Testis (tissue), 2 donors: ENCODE data around the gene FXYD7.

Experiments used
- CTCF ChIP-seq, 3 experiments: fragments of 450-650 bp in 2 of 3; fragments of 200-600 bp in 1 of 3; sonication (generic) in 1 of 3; IDR thresholded peaks; one replicate each; pipeline ENCODE4 v1.5.1; 2016 to 2019; ENCODE audit warnings: antibody characterized with exemption in 3 of 3, mild to moderate bottlenecking in 2 of 3, moderate library complexity in 1 of 3
- POLR2A ChIP-seq: fragments of 450-650 bp; IDR thresholded peaks from one replicate; pipeline ENCODE4 v1.6.1; 2017; ENCODE audit warnings: antibody characterized with exemption, mild to moderate bottlenecking, moderate library complexity

- TF ChIP-seq POLR2A: no peak
- no peak for TF ChIP-seq CTCF (IDR thresholded peaks at IDR 0.05)
These were observed 22.4 kb downstream of the FXYD7 start for GRCh38 chr19:35165200-35166058.
